ENCODE results near the gene CHCHD6. TPM values are rescaled to one million over a fixed set of nuclear protein-coding genes. Genes with fewer than 3 reads are reported as not detected.

CHCHD6 gene
- total and polyA plus RNA-seq, 2 donors from 2014 or later = 10.7 to 35.2 TPM

DNA sequence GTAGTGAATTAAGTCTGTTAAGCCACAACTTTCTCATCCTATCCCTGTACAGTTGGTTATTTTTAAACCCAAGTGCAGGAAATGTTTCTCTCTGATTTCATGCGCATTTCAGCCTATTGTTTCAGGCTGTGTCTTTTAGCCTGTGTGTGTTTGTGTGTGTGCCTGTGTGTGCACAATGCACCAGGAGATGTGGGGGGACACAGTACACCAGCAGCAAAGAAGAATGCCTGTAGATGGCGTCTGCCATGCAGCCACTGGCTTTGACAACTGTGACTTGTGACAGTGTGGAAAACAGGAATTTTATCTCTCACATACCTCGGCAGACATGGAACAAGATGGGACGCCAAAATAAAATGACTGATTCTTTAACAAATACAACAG, 235.3 kb downstream of the CHCHD6 start:
- no peaks in the 10 kb centered on the region for H3K36me3 ChIP-seq (ENCODE audit: control insufficient read depth in 2 of 3, insufficient read depth in 3 of 3, low read length in 3 of 3)
- intact Hi-C loops (cut with DNase I) = no loop called here
- no peak for FAIRE-seq

DNA sequence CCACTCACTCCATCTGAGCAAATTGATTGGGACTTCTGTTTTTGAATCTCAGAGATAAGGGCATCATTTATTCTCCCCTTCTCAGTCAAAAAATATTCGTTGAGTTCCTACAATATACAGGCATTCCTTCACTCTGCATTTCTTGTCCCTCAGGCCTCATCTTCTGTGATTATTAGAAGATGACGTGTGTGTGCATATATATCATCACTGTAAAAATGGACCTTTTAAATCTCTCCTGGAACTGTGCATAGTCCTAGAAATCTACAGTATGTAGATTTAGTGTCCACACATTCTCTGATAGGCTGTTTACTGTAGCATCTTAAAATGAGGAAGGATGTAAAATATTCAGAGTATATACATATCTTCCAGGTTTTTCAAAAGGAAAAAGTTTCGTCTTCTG, 235.7 kb downstream of the CHCHD6 start:
- TF ChIP-seq CTCF (IDR thresholded peaks at IDR 0.05; ENCODE audit: borderline replicate concordance, extremely low read depth, insufficient read depth) = no peak
- no peak for DNase-seq
- intact Hi-C loops (cut with DNase I) = no loop called here
- Histone ChIP-seq H3K36me3 (ENCODE audit: control insufficient read depth in 2 of 3, insufficient read depth in 3 of 3, low read length in 3 of 3) (no peaks in the 10 kb centered on the region), H3K27me3 (ENCODE audit: control insufficient read depth, insufficient read depth, low read length) (peaks cover 2% of the 10 kb centered on the region), H3K27ac (ENCODE audit: low read depth in 2 of 2, low read length in 2 of 2) (no peak overlapping the region), H3K4me3 (ENCODE audit: low read length in 3 of 3) (no peak overlapping the region), H3K9me3 (ENCODE audit: control insufficient read depth in 2 of 3, insufficient read depth in 1 of 3, low read length in 3 of 3) (no peaks in the 10 kb centered on the region), H3K4me1 (ENCODE audit: control insufficient read depth in 2 of 3, insufficient read depth in 2 of 3, low read depth in 1 of 3, low read length in 3 of 3) (peaks cover 0 to 6% (median 0%) of the 10 kb centered on the region in 3 donors), H3K9ac (ENCODE audit: low read length in 3 of 3) (no peak overlapping the region)
- FAIRE-seq = no peak

More for the DNA sequence above, 235.3 kb downstream of the CHCHD6 start:
- Histone ChIP-seq H3K9me3 (ENCODE audit: control insufficient read depth in 2 of 3, insufficient read depth in 1 of 3, low read length in 3 of 3) (no peaks in the 10 kb centered on the region), H3K4me1 (ENCODE audit: control insufficient read depth in 2 of 3, insufficient read depth in 2 of 3, low read depth in 1 of 3, low read length in 3 of 3) (peaks cover 0 to 6% (median 0%) of the 10 kb centered on the region in 3 donors), H3K4me3 (ENCODE audit: low read length in 3 of 3) (no peak overlapping the region), H3K27me3 (ENCODE audit: control insufficient read depth, insufficient read depth, low read length) (peaks cover 2% of the 10 kb centered on the region), H3K27ac (ENCODE audit: low read depth in 2 of 2, low read length in 2 of 2) (no peak overlapping the region), H3K9ac (ENCODE audit: low read length in 3 of 3) (no peak overlapping the region)
- peak in 1 of 5 donors; percentile 30 for DNase-seq
- TF ChIP-seq CTCF (IDR thresholded peaks at IDR 0.05; ENCODE audit: borderline replicate concordance, extremely low read depth, insufficient read depth) = peak; percentile 15

- intact Hi-C loops (cut with DNase I) = no loop called here
- H3K27me3 ChIP-seq (ENCODE audit: control insufficient read depth, insufficient read depth, low read length) = peaks cover 2% of the 10 kb centered on the region
- H3K4me3 ChIP-seq (ENCODE audit: low read length in 3 of 3) = no peak overlapping the region
- TF ChIP-seq CTCF (IDR thresholded peaks at IDR 0.05; ENCODE audit: borderline replicate concordance, extremely low read depth, insufficient read depth) = no peak
- no peak overlapping the region for H3K27ac ChIP-seq (ENCODE audit: low read depth in 2 of 2, low read length in 2 of 2)
- FAIRE-seq = no peak
- no peaks in the 10 kb centered on the region for H3K36me3 ChIP-seq (ENCODE audit: control insufficient read depth in 2 of 3, insufficient read depth in 3 of 3, low read length in 3 of 3)
- no peak overlapping the region for H3K9ac ChIP-seq (ENCODE audit: low read length in 3 of 3)
- H3K9me3 ChIP-seq (ENCODE audit: control insufficient read depth in 2 of 3, insufficient read depth in 1 of 3, low read length in 3 of 3) = no peaks in the 10 kb centered on the region
- peaks cover 0 to 6% (median 0%) of the 10 kb centered on the region in 3 donors for H3K4me1 ChIP-seq (ENCODE audit: control insufficient read depth in 2 of 3, insufficient read depth in 2 of 3, low read depth in 1 of 3, low read length in 3 of 3)
- DNase-seq = no peak
Measured at GRCh38 chr3:126941721-126942270, 237.8 kb downstream of the CHCHD6 start.

Data from kidney (tissue), 14 donors.